ENCODE data around the gene BBS9. TPM values are rescaled to one million over a fixed set of nuclear protein-coding genes. Genes with fewer than 3 reads are reported as not detected.

The BBS9 gene
- total RNA-seq, 2 donors from 2014 or later, result 23.0 to 28.6 TPM

DNA sequence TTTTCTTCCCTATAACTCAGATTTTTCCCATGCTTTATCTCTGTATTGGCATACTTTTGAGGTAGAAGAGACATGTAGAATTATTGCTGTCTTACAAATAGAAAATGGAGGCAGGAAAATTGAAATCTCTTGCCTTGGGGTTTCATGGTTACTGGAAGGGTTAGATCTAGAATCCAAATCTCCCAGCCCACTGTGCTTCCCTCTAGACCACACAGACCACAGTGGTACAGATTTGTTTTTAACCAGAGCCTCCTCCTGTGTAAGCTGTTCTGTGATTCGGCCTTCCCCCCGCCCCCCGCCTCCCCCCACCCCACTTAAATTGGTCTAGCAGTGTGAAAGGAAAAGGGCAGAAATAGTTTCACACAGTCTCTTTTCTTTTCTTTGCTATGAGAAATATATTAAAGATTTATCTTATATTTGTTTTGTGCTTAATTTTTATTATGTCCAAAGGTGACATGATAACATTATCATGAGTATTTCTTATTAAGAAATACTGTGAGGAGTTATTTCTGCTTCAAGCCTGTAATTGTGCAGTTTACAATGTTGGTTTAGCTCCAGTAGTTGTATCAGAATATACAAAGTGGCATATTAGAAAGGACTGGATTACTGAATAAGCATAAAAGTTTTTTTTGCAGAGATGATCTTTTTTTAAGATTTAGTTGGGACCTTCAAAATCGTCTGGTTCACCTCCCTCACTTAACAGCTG is 407.2 kb downstream of the BBS9 start:
- ATAC-seq (ENCODE audit: insufficient number of reproducible peaks, low FRiP score, low read depth) (no peak), DNase-seq (ENCODE audit: low spot score) (no peak)
- Histone ChIP-seq H3K4me3 (no peak overlapping the region), H3K27ac (no peak overlapping the region), H3K9me3 (no peaks in the 10 kb centered on the region), H3K27me3 (replicated peaks; ENCODE audit: insufficient read depth) (no peaks in the 10 kb centered on the region), H3K4me1 (ENCODE audit: control insufficient read depth in 1 of 2, low read depth in 2 of 2) (no peaks in the 10 kb centered on the region), H3K36me3 (no peaks in the 10 kb centered on the region)
- TF ChIP-seq, protein P1, sequence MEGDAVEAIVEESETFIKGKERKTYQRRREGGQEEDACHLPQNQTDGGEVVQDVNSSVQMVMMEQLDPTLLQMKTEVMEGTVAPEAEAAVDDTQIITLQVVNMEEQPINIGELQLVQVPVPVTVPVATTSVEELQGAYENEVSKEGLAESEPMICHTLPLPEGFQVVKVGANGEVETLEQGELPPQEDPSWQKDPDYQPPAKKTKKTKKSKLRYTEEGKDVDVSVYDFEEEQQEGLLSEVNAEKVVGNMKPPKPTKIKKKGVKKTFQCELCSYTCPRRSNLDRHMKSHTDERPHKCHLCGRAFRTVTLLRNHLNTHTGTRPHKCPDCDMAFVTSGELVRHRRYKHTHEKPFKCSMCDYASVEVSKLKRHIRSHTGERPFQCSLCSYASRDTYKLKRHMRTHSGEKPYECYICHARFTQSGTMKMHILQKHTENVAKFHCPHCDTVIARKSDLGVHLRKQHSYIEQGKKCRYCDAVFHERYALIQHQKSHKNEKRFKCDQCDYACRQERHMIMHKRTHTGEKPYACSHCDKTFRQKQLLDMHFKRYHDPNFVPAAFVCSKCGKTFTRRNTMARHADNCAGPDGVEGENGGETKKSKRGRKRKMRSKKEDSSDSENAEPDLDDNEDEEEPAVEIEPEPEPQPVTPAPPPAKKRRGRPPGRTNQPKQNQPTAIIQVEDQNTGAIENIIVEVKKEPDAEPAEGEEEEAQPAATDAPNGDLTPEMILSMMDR (IDR thresholded peaks at IDR 0.05), result no peak

DNA sequence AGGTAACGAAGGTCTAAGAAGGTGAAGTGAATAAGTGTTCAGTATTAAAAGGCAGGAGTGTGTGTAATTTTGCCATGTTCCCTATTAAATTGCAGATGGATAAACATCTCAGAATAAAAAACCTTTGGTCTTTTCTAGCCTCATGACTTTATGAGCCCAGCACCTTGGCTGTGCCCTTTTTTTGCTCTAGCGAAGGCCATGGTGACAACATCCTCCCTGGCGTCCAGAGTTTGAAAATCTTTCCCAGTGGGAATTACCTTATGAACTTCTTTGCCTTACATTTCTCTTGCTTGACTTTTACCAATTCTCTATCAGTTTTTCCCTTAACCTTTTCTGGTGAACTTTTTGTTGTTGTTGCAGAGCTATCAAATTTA is 407.7 kb downstream of the BBS9 start:
- ATAC-seq (ENCODE audit: insufficient number of reproducible peaks, low FRiP score, low read depth) (no peak), DNase-seq (ENCODE audit: low spot score) (no peak)
- H3K27me3 ChIP-seq (replicated peaks; ENCODE audit: insufficient read depth), result no peaks in the 10 kb centered on the region
- no peaks in the 10 kb centered on the region for H3K9me3 ChIP-seq
- H3K4me3 ChIP-seq, result no peak overlapping the region
- H3K27ac ChIP-seq, result no peak overlapping the region
- H3K4me1 ChIP-seq (ENCODE audit: control insufficient read depth in 1 of 2, low read depth in 2 of 2), result no peaks in the 10 kb centered on the region
- no peaks in the 10 kb centered on the region for H3K36me3 ChIP-seq
- TF ChIP-seq, protein P1 (IDR thresholded peaks at IDR 0.05), result no peak

DNA sequence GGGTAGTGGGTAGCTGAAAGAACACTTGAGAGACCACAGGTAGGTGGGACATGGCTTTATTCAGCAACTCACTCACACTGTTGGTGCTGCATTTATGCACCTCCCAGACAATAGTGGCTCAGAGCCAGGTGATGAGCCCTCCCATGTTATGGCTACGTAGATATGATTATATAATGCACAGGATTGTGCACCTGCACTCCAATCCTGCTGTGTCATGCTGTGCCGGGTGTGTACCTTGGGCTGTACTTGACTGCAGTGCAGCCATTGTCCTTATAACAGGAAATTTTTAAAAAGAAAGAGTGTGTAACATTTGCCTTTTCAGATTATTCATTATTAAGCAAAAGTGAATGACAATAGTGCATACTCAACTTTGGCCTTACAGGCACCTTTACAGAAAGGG is 409.8 kb downstream of the BBS9 start:
- H3K27ac ChIP-seq, result no peak overlapping the region
- ATAC-seq (ENCODE audit: insufficient number of reproducible peaks, low FRiP score, low read depth) (no peak), DNase-seq (ENCODE audit: low spot score) (no peak)
- H3K9me3 ChIP-seq, result no peaks in the 10 kb centered on the region
- TF ChIP-seq, protein P1 (IDR thresholded peaks at IDR 0.05), result no peak
- no peaks in the 10 kb centered on the region for H3K27me3 ChIP-seq (replicated peaks; ENCODE audit: insufficient read depth)
- no peak overlapping the region for H3K4me3 ChIP-seq
- no peaks in the 10 kb centered on the region for H3K4me1 ChIP-seq (ENCODE audit: control insufficient read depth in 1 of 2, low read depth in 2 of 2)
- H3K36me3 ChIP-seq, result no peaks in the 10 kb centered on the region

DNA sequence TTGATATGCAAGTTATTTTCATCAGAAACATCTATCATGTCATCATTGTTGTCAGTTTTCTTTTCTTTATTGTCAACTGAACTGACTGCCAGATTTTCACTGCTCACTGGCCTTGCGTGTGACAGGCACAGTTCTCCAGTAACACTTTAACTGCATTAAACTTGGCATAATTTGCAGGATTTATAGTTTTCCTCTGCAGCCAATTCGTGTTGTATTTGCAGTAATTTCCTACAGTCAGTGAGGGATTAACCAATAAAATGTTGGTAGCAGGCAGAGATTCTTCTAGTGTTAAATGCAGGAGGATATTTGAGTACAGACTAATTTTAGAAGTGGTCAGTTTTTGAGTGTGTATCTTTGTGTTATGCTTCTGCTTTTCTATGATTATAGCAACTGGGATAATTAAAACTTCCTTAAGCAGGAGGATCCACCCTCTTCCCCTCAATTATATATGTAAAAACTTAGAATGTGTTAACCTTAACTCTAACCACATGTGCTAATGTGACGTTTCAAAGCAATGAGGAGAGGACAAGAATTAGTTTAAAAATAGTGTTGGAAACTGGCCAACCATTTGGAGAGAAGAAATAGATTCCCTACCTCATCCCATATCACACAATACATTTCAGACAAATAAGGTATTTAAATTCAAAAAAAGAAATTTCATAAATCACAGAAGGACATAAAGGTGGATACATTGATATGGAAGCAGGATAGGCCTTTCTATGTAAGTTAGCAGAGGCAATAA is 410.5 kb downstream of the BBS9 start:
- Histone ChIP-seq H3K9me3 (no peaks in the 10 kb centered on the region), H3K27me3 (replicated peaks; ENCODE audit: insufficient read depth) (no peaks in the 10 kb centered on the region), H3K27ac (no peak overlapping the region), H3K36me3 (no peaks in the 10 kb centered on the region), H3K4me3 (no peak overlapping the region), H3K4me1 (ENCODE audit: control insufficient read depth in 1 of 2, low read depth in 2 of 2) (no peaks in the 10 kb centered on the region)
- DNase-seq (ENCODE audit: low spot score) (no peak), ATAC-seq (ENCODE audit: insufficient number of reproducible peaks, low FRiP score, low read depth) (no peak)
- TF ChIP-seq, protein P1 (IDR thresholded peaks at IDR 0.05), result no peak

DNA sequence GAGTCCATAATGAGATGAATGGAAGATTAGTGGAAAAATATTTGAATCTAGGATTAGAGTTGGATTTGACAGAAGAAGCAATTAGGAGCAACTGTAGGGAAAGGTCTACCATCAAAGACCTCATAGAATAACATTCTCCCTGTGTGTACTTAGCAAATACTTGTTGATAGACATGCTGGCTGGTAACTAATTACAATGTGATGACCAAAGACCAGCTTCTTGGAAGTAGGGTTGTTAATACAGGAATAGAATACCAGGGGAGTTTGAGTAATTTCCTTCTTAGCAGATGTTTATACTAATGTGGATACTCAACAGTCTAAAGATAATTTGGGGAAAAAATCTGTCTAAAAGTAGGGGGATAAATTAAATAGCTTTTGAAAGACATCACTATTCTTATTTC is 418.5 kb downstream of the BBS9 start:
- peaks cover 0 to 3% of the 10 kb centered on the region in 2 donors for H3K4me1 ChIP-seq (ENCODE audit: control insufficient read depth in 1 of 2, low read depth in 2 of 2)
- H3K9me3 ChIP-seq, result no peaks in the 10 kb centered on the region
- ATAC-seq (ENCODE audit: insufficient number of reproducible peaks, low FRiP score, low read depth) (no peak), DNase-seq (ENCODE audit: low spot score) (no peak)
- no peak overlapping the region for H3K4me3 ChIP-seq
- H3K36me3 ChIP-seq, result no peaks in the 10 kb centered on the region
- TF ChIP-seq, protein P1 (IDR thresholded peaks at IDR 0.05), result no peak
- no peak overlapping the region for H3K27ac ChIP-seq
- no peaks in the 10 kb centered on the region for H3K27me3 ChIP-seq (replicated peaks; ENCODE audit: insufficient read depth)

Measured in thoracic aorta (tissue), 2 donors.